HCT116 (cell line): Measurements from ENCODE around the gene SLC22A23. TPM values are rescaled to one million over a fixed set of nuclear protein-coding genes. Genes with fewer than 3 reads are reported as not detected.

Experiments used
- ATAC-seq: fragments of 200-7000 bp; cut with Tn5 transposase; 2 replicates; pipeline ENCODE4 v1.9.1; 2020; ENCODE audit warnings: mild to moderate bottlenecking, moderate library complexity
- BruUV-seq: library from RNA; stranded (reverse); fragments of 400-500 nt; replicated peaks from 2 replicates; lab custom pipeline; 2021; lab: Mats Ljungman, UMichigan
- CTCF ChIA-PET: fragments of 300-600 bp; sonication (Branson Sonifier 250); formaldehyde crosslinking; loops from one replicate; lab custom pipeline; 2021; ENCODE audit warnings: antibody characterized with exemption; lab: Charles Lee
- POLR2A ChIA-PET: fragments of 300-600, 350-600 bp; sonication (Branson Sonifier 250); formaldehyde crosslinking; loops from one replicate; lab custom pipeline; 2021; ENCODE audit warnings: antibody characterized with exemption; lab: Charles Lee
- RAD21 ChIA-PET, 2 experiments: fragments of 300-600 bp; sonication (Branson Sonifier 250); formaldehyde crosslinking; loops; one replicate each; lab custom pipeline; 2023; ENCODE audit warnings: low total read pairs in 2 of 2; ENCODE audit not compliant: uncharacterized antibody in 2 of 2, unreplicated experiment in 2 of 2, low non-redundant PET in 1 of 2; lab: Charles Lee
- DNase-seq: peaks from one replicate; pipeline ENCODE4 v3.0.0-alpha.2; 2010; ENCODE audit warnings: low read depth, low spot score
- H2AFZ ChIP-seq: fragments of 200-600 bp; shearing (Covaris generic), sonication (generic); 2 replicates; pipeline ENCODE4 v1.6.1; 2017; ENCODE audit warnings: low read depth, mixed run types, mixed read lengths, antibody characterized with exemption, low read length; ENCODE audit not compliant: poor library complexity, severe bottlenecking
- H3K27ac ChIP-seq: 2 replicates; pipeline ENCODE4 v1.5.1; 2012; ENCODE audit warnings: low read depth, low read length
- H3K27me3 ChIP-seq: fragments of 200-600 bp; sonication (generic); 2 replicates; pipeline ENCODE4 v1.6.1; 2016; ENCODE audit warnings: mixed run types, low read length, mixed read lengths; ENCODE audit not compliant: insufficient read depth
- H3K36me3 ChIP-seq, 2 experiments: fragments of 200-500 bp in 1 of 2; fragments of 200-600 bp in 1 of 2; sonication (Bioruptor generic) in 1 of 2; sonication (generic) in 1 of 2; 2 replicates each; pipeline versions ENCODE4 v1.5.1 to v1.6.1; 2014 to 2016; ENCODE audit warnings: low read length in 2 of 2, inconsistent platforms in 1 of 2, mixed read lengths in 1 of 2, mixed run types in 1 of 2; ENCODE audit not compliant: insufficient read depth in 2 of 2, control insufficient read depth in 1 of 2
- H3K4me1 ChIP-seq, 2 experiments: fragments of 200-600 bp in 1 of 2; sonication (generic) in 1 of 2; 2 replicates each; pipeline versions ENCODE4 v1.5.1 to v1.6.1; 2012 to 2017; ENCODE audit warnings: low read length in 2 of 2, inconsistent platforms in 1 of 2, mild to moderate bottlenecking in 1 of 2, mixed read lengths in 1 of 2, mixed run types in 1 of 2, moderate library complexity in 1 of 2; ENCODE audit not compliant: insufficient read depth in 2 of 2, control insufficient read depth in 1 of 2
- H3K4me2 ChIP-seq: fragments of 200-600 bp; sonication (generic); 2 replicates; pipeline ENCODE4 v1.6.1; 2017; ENCODE audit warnings: mixed run types, low read length, mixed read lengths
- H3K4me3 ChIP-seq, 2 experiments: fragments of 200-600 bp in 1 of 2; sonication (generic) in 1 of 2; replicated peaks in 1 of 2; 2 replicates each; pipeline ENCODE4 v1.5.1; 2011 to 2016; ENCODE audit warnings: low read length in 2 of 2, control low read depth in 1 of 2, low read depth in 1 of 2, mild to moderate bottlenecking in 1 of 2, mixed read lengths in 1 of 2, mixed run types in 1 of 2
- H3K79me2 ChIP-seq: fragments of 200-600 bp; sonication (generic); 2 replicates; pipeline ENCODE4 v1.6.1; 2017; ENCODE audit warnings: mild to moderate bottlenecking, mixed run types, low read length, moderate library complexity, mixed read lengths; ENCODE audit not compliant: insufficient read depth
- H3K9ac ChIP-seq: fragments of 200-600 bp; sonication (generic); 2 replicates; pipeline ENCODE4 v1.6.1; 2016; ENCODE audit warnings: low read length, mixed read lengths
- H3K9me2 ChIP-seq: fragments of 200-600 bp; sonication (generic), shearing (Covaris generic); 2 replicates; pipeline ENCODE4 v1.6.1; 2017; ENCODE audit warnings: mixed run types, mild to moderate bottlenecking, moderate library complexity; ENCODE audit not compliant: insufficient read depth
- H3K9me3 ChIP-seq, 2 experiments: fragments of 200-500 bp in 1 of 2; fragments of 200-600 bp in 1 of 2; sonication (Bioruptor generic) in 1 of 2; sonication (generic) in 1 of 2; 2 replicates each; pipeline ENCODE4 v1.6.1; 2014 to 2017; ENCODE audit warnings: low read length in 2 of 2, mixed read lengths in 2 of 2, inconsistent platforms in 1 of 2, low read depth in 1 of 2, mild to moderate bottlenecking in 1 of 2, mixed run types in 1 of 2, moderate library complexity in 1 of 2; ENCODE audit not compliant: control insufficient read depth in 1 of 2, insufficient read depth in 1 of 2
- H4K20me1 ChIP-seq: fragments of 200-600 bp; sonication (generic), shearing (Covaris generic); 2 replicates; pipeline ENCODE4 v1.6.1; 2017; ENCODE audit warnings: mixed run types, mild to moderate bottlenecking, moderate library complexity; ENCODE audit not compliant: insufficient read depth
- CEBPB ChIP-seq: IDR thresholded peaks from 2 replicates; pipeline ENCODE4 v1.6.1; 2012; ENCODE audit warnings: low read depth
- EGR1 ChIP-seq: IDR thresholded peaks from 2 replicates; pipeline ENCODE4 v1.6.1; 2012; ENCODE audit warnings: low read depth
- ELF1 ChIP-seq: IDR thresholded peaks from 2 replicates; pipeline ENCODE4 v1.6.1; 2012; ENCODE audit warnings: low read depth, borderline replicate concordance
- EZH2phosphoT487 ChIP-seq: fragments of 200-600 bp; IDR thresholded peaks from 2 replicates; pipeline ENCODE4 v1.6.1; 2018; ENCODE audit warnings: antibody characterized with exemption, borderline replicate concordance
- FOSL1 ChIP-seq: IDR thresholded peaks from 2 replicates; pipeline ENCODE4 v1.6.1; 2012; ENCODE audit warnings: low read depth
- MAX ChIP-seq: IDR thresholded peaks from 2 replicates; pipeline ENCODE4 v1.6.1; 2012
- RAD21 ChIP-seq: IDR thresholded peaks from 2 replicates; pipeline ENCODE4 v1.6.1; 2012; ENCODE audit warnings: low read depth, mild to moderate bottlenecking
- SIN3A ChIP-seq: IDR thresholded peaks from 2 replicates; pipeline ENCODE4 v1.6.1; 2012; ENCODE audit warnings: low read depth
- SP1 ChIP-seq: IDR thresholded peaks from 2 replicates; pipeline ENCODE4 v1.6.1; 2012; ENCODE audit warnings: low read depth
- SRF ChIP-seq: IDR thresholded peaks from 2 replicates; pipeline ENCODE4 v1.6.1; 2012; ENCODE audit warnings: low read depth
- TCF7L2 ChIP-seq: IDR thresholded peaks from 2 replicates; pipeline ENCODE4 v1.7.0; 2011; ENCODE audit warnings: borderline replicate concordance, inconsistent platforms; ENCODE audit not compliant: insufficient read depth, insufficient read length; ENCODE audit errors: extremely low read depth
- YY1 ChIP-seq: IDR thresholded peaks from 2 replicates; pipeline ENCODE4 v1.6.1; 2011; ENCODE audit warnings: low read length, low read depth, moderate library complexity, mild to moderate bottlenecking; ENCODE audit not compliant: insufficient replicate concordance; ENCODE audit errors: extremely low read depth
- ZNF274 ChIP-seq: fragments of 200-500 bp; sonication (Bioruptor generic); IDR thresholded peaks from 2 replicates; pipeline ENCODE4 v1.6.1; 2014; ENCODE audit warnings: mild to moderate bottlenecking, low read depth, low read length, inconsistent platforms
- intact Hi-C: fragments of 100-400 bp; cut with micrococcal nuclease; formaldehyde crosslinking; loops from 2 replicates; pipeline ENCODE4 v1.10.0; 2022
- total RNA-seq: library from RNA; stranded (reverse); gene quantifications from one replicate; pipeline ENCODE4 v1.2.1, GENCODE V29; 2021; ENCODE audit not compliant: unreplicated experiment

Gene SLC22A23
- total RNA-seq, 1 experiment from 2014 or later, result 11.5 TPM

- intact Hi-C loops, result no loop called here
- peaks cover 2 to 20% of the 10 kb centered on the region in 2 experiments; a peak in 2 of 4 replicates for H3K4me1 ChIP-seq
- no peak overlapping the region for H3K4me2 ChIP-seq
Measured at GRCh38 chr6:3418496-3419060, 38.3 kb downstream of the SLC22A23 start.

GRCh38 chr6:3417473-3417872 is 39.4 kb downstream of the SLC22A23 start:
- Histone ChIP-seq H3K4me3 (no peak overlapping the region), H2AFZ (no peak overlapping the region), H3K27ac (no peak overlapping the region), H4K20me1 (no peaks in the 10 kb centered on the region), H3K4me1 (peaks cover 2 to 20% of the 10 kb centered on the region in 2 experiments; a peak in 2 of 4 replicates), H3K79me2 (no peaks in the 10 kb centered on the region), H3K9ac (no peak overlapping the region), H3K9me2 (no peaks in the 10 kb centered on the region), H3K27me3 (no peaks in the 10 kb centered on the region), H3K4me2 (no peak overlapping the region), H3K9me3 (no peaks in the 10 kb centered on the region)
- ChIA-PET CTCF (no interaction called here), POLR2A (no interaction called here), RAD21 (no interaction called here)
- intact Hi-C loops, result no loop called here
- ATAC-seq, result no peak
- no peak for DNase-seq
- no peak for TF ChIP-seq RAD21
- TF ChIP-seq SP1, result no peak
- TF ChIP-seq CEBPB, result no peak
- TF ChIP-seq SRF, result no peak
- TF ChIP-seq, all 23 proteins: peak for 0
- no peaks in the 10 kb centered on the region for H3K36me3 ChIP-seq
- BruUV-seq, result no TSS peak

More at GRCh38 chr6:3418496-3419060, 38.3 kb downstream of the SLC22A23 start:
- CTCF ChIA-PET, result no interaction called here
- no peaks in the 10 kb centered on the region for H3K9me2 ChIP-seq
- H3K9me3 ChIP-seq, result no peaks in the 10 kb centered on the region
- ATAC-seq (peak; percentile 20; the same call in 1 of the 2 replicates), DNase-seq (no peak)
- no peaks in the 10 kb centered on the region for H3K79me2 ChIP-seq
- H2AFZ ChIP-seq, result no peak overlapping the region
- no peaks in the 10 kb centered on the region for H3K27me3 ChIP-seq
- POLR2A ChIA-PET, result no interaction called here
- H4K20me1 ChIP-seq, result no peaks in the 10 kb centered on the region
- H3K27ac ChIP-seq, result no peak overlapping the region
- no peaks in the 10 kb centered on the region for H3K36me3 ChIP-seq
- TF ChIP-seq EZH2phosphoT487 (no peak), ZNF274 (no peak), SIN3A (no peak), SP1 (no peak), FOSL1 (no peak), YY1 (no peak), MAX (no peak), TCF7L2 (no peak), SRF (no peak), ELF1 (no peak), EGR1 (no peak), CEBPB (no peak)
- H3K4me3 ChIP-seq, result no peak overlapping the region
- RAD21 ChIA-PET, result no interaction called here
- H3K9ac ChIP-seq, result no peak overlapping the region
- no TSS peak for BruUV-seq
